Measurements from ENCODE around the gene PARP1. TPM values are rescaled to one million over a fixed set of nuclear protein-coding genes. Genes with fewer than 3 reads are reported as not detected.
A peak's percentile ranks its signal among the peaks of the same experiment; 100 is the strongest.
"Not testable (repeated sequence)": the region's sequence is repeated elsewhere in the genome, so short reads cannot be mapped to it uniquely, and the experiment has no call there.

The PARP1 gene
- polyA plus RNA-seq, 4 donors = 122 to 133 (median 127) TPM

GRCh38 chr1:226429858-226430715 is 22.2 kb upstream of the PARP1 start:
- DNase-seq (ENCODE audit: low read depth in 4 of 4, low spot score in 2 of 4) = no peak

- peak in 1 of 4 donors; percentile 44 for DNase-seq (ENCODE audit: low read depth in 4 of 4, low spot score in 2 of 4)
Observed at GRCh38 chr1:226428791-226429461, 21.0 kb upstream of the PARP1 start.

GRCh38 chr1:226428348-226428747 is 20.5 kb upstream of the PARP1 start:
- no peak for DNase-seq (ENCODE audit: low read depth in 4 of 4, low spot score in 2 of 4)

- no peak for DNase-seq (ENCODE audit: low read depth in 4 of 4, low spot score in 2 of 4)
Observed at GRCh38 chr1:226427131-226427530, 19.2 kb upstream of the PARP1 start.

GRCh38 chr1:226426395-226426794 is 18.5 kb upstream of the PARP1 start:
- DNase-seq (ENCODE audit: low read depth in 4 of 4, low spot score in 2 of 4) = not testable (repeated sequence)

- no peak for DNase-seq (ENCODE audit: low read depth in 4 of 4, low spot score in 2 of 4)
Observed at GRCh38 chr1:226425431-226426031, 17.6 kb upstream of the PARP1 start.

GRCh38 chr1:226425004-226425378 is 17.1 kb upstream of the PARP1 start:
- no peak for DNase-seq (ENCODE audit: low read depth in 4 of 4, low spot score in 2 of 4)

GRCh38 chr1:226424221-226425003 is 16.5 kb upstream of the PARP1 start:
- peak in 3 of 4 donors; percentile 56 to 77 (median 58) for DNase-seq (ENCODE audit: low read depth in 4 of 4, low spot score in 2 of 4)

- no peak for DNase-seq (ENCODE audit: low read depth in 4 of 4, low spot score in 2 of 4)
Observed at GRCh38 chr1:226422478-226422877, 14.6 kb upstream of the PARP1 start.

GRCh38 chr1:226420897-226421296 is 13.0 kb upstream of the PARP1 start:
- no peak for DNase-seq (ENCODE audit: low read depth in 4 of 4, low spot score in 2 of 4)

- no peak for DNase-seq (ENCODE audit: low read depth in 4 of 4, low spot score in 2 of 4)
Observed at GRCh38 chr1:226420328-226420727, 12.4 kb upstream of the PARP1 start.

GRCh38 chr1:226419284-226420029 is 11.6 kb upstream of the PARP1 start:
- no peak for DNase-seq (ENCODE audit: low read depth in 4 of 4, low spot score in 2 of 4)

- no peak for DNase-seq (ENCODE audit: low read depth in 4 of 4, low spot score in 2 of 4)
Observed at GRCh38 chr1:226417830-226418546, 10.1 kb upstream of the PARP1 start.

GRCh38 chr1:226417350-226417749 is 9.5 kb upstream of the PARP1 start:
- DNase-seq (ENCODE audit: low read depth in 4 of 4, low spot score in 2 of 4) = no peak

- DNase-seq (ENCODE audit: low read depth in 4 of 4, low spot score in 2 of 4) = no peak
Observed at GRCh38 chr1:226414098-226414698, 6.3 kb upstream of the PARP1 start.

GRCh38 chr1:226411619-226412018 is 3.7 kb upstream of the PARP1 start:
- DNase-seq (ENCODE audit: low read depth in 4 of 4, low spot score in 2 of 4) = no peak

GRCh38 chr1:226410958-226411357 is 3.1 kb upstream of the PARP1 start:
- DNase-seq (ENCODE audit: low read depth in 4 of 4, low spot score in 2 of 4) = no peak

GRCh38 chr1:226409392-226409791 is 1.5 kb upstream of the PARP1 start:
- no peak for DNase-seq (ENCODE audit: low read depth in 4 of 4, low spot score in 2 of 4)
